ENCODE data around the gene APBB2.

GRCh38 chr4:40957281-40957680, 257.1 kb downstream of the APBB2 start:
- no peak for TF ChIP-seq SUZ12 (IDR thresholded peaks at IDR 0.05; ENCODE audit: extremely low read depth, insufficient read depth, insufficient read length)
- TF ChIP-seq ZNF274 (IDR thresholded peaks at IDR 0.05; ENCODE audit: low read depth, low read length) = no peak
- TF ChIP-seq YY1 (IDR thresholded peaks at IDR 0.05; ENCODE audit: insufficient read depth, insufficient read length) = no peak
